ENCODE measurements around the gene P2RX7.

Gene P2RX7

DNA sequence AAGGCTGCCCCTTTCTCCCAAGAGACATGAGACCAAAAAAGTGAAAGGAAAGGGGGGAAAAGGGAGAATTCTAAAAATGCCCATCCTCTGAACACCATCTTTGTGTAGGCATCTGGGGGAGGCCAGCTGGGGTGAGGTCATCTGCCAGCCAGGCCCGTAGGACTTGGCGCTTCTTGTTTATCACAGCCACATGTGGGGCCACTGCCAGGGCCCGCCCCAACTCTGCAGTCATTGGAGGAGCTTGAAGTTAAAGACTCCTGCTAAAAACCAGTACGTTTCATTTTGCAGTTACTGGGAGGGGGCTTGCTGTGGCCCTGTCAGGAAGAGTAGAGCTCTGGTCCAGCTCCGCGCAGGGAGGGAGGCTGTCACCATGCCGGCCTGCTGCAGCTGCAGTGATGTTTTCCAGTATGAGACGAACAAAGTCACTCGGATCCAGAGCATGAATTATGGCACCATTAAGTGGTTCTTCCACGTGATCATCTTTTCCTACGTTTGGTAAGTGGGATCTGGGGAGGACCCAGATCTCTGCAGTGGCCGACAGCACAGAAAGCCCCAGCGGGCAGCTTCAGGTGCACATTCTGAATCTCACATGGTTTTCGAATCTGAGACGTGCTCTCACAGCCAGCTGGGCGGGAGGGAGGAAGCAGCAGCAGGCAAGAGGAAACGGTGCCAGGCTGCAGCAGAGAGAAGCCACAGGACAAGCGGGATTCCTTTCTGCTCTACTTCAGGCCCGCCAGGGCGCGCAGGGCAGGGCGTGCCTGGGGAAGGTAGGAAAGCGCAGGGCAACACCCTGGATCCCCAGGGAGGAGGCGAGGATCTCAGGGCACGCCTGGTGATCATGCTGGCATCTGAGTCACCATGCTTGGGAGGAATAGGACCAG is at the start of gene P2RX7:
TSS of gene P2RX7 (plus strand) at position 276 of the 881 bp plus-strand sequence. CDS start at position 371, 95 bp downstream.
- no peak for DNase-seq (ENCODE audit: low read depth in 2 of 2)

DNA sequence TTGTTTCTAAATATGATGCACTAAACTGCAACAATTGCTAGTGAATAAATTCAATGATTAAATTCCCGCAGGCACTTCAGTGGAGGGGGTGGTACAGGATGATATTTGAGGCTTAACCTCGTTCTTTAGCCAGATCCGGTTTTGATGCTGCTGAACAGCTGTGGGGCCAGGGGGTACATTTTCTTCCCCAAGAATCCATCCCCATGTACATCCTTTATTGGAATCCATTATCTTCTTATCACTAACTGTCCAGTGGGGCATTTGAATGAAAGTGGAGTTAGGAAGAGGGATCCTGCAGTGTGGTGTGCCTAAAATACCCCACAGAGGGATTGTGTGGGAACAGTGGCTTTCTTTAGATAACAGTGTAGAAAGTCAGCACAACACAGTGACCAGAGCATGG is 48.4 kb upstream of the P2RX7 start:
- no peak for DNase-seq (ENCODE audit: low read depth in 2 of 2)

DNA sequence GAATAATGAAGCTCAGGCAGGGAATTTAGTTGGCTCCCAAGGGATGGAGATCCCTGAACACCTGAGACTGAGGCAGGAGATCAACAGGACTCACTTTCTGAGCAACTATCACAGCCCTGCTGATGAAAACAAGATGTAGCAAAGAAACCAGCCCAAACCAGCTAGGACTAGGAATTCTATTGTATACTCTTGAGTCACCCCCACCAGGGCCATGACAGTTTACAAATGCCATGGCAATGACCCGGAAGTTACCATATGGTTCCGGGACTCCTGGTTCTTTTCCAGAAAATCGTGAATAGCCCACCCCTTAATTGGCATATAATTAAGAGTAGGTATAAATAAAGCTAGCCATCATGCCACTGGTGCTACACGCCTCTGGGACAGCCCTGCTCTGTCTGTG is 47.6 kb upstream of the P2RX7 start:
- DNase-seq (ENCODE audit: low read depth in 2 of 2), result no peak

DNA sequence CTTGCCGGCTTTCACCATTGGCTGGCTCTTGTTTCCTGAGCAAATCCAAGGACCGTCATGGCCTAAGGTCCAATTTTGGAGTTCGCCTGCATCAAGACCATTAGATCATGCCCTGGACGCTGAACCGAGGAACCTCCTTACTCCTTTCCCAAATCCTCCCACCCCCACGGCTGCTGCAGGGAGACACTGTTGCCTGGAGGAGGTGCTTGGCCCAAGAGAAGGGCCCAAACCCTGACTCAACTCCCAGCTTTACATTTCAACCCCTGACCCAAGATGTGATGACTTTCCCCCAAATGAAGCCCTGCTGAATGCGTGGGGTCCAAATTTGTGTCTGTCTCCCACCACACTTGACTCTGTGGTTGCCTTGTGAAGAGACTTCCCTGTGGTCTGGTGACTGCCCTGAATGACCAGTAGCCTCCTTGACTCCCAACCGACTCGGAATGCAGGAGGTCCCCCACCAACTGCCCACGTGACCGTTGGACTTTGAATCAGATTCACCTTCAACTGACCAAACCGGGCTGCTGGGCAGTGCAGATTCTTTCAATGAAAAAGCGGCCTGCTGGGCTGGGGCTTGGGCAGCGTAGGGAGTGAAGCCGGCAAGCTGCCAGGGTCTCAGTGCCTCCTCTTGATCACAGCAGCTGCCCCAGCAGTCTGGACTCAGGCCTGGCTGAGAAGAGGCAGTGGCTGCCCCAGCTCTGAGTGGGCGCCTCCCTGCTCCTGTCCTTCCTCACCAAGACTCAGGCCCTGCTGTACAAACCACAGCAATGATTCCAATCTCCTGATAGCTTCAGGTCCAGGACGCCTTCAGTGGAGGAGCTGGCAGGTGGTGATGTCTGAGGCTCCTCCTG is 46.9 kb upstream of the P2RX7 start:
- no peak for DNase-seq (ENCODE audit: low read depth in 2 of 2)

DNA sequence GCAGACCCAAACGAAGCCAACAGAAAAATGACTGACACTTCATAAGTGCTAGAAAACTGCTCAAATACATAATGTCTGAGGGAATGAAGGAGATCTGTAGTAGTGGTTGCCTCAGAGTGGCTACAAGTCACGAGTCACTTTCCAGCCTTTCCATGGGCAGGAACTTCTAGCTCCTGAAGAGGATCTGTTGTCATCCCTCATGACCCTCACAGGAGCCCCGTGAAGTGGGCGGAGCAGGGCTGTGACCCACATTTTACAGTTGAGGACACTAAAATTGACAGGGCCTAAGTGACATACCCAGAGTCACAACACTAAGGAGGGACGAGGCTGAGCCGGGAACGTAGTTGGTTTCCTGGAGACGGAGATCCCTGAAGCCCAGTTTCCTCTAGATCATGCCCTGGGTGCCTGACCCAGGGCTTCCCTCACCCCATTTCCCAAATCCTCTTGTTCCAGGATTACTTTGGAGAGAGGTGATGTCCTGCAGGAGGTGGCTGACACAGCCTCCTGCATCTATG is 45.8 kb upstream of the P2RX7 start:
- DNase-seq (ENCODE audit: low read depth in 2 of 2), result no peak

DNA sequence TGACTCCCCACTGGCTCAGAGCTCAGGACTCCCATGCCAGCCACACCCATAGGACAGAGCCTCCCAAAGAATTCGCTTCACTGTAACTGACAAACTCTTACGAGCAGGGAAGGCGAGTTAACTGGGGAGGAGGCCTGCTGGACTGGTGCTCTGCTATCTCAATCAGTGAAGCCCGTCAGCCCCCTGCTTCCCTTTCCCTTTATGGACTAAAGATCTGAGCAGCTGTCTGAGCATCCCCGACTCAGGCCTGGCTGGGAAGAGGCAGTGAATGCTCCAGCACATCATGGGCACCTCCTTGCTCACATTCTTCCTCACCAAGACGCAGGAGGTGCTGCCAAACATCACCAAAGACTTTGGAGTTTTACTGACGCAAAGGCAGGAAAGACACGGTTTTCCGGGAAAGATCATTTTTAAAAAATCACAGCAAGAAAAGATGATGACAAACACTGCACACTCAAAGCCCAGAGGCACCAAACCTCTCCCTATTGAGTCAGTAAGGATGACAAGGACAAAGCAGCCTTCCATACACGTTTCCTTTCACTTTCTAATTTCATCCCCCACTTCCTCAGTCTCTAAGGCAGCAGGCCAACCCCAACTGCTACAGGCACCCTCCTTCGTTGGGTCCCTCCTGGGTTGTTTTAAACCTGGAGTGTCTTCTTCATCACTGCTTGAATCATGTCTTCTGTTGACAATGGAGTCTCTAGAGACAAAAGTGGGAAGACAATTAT is 45.0 kb upstream of the P2RX7 start:
- DNase-seq (ENCODE audit: low read depth in 2 of 2), result no peak

DNA sequence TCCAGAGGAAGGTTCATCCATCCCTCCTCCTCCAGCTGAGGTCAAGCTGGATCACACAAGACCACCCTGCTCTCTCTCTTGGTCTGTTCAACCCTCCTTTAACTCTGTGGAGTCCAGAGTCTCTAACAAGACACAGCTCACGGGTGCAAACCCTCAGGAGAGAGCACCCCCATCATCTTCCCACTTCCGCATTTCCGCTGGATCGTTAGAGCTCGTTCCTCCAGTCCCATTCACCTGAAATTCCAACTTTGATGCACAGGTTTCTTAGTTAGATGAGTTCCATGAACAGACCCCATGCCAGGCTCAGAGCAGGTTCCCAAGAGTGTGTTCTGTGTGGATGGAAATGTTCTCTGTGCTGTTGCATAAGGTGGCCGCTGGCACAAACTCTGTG is 44.5 kb upstream of the P2RX7 start:
- DNase-seq (ENCODE audit: low read depth in 2 of 2), result no peak

DNA sequence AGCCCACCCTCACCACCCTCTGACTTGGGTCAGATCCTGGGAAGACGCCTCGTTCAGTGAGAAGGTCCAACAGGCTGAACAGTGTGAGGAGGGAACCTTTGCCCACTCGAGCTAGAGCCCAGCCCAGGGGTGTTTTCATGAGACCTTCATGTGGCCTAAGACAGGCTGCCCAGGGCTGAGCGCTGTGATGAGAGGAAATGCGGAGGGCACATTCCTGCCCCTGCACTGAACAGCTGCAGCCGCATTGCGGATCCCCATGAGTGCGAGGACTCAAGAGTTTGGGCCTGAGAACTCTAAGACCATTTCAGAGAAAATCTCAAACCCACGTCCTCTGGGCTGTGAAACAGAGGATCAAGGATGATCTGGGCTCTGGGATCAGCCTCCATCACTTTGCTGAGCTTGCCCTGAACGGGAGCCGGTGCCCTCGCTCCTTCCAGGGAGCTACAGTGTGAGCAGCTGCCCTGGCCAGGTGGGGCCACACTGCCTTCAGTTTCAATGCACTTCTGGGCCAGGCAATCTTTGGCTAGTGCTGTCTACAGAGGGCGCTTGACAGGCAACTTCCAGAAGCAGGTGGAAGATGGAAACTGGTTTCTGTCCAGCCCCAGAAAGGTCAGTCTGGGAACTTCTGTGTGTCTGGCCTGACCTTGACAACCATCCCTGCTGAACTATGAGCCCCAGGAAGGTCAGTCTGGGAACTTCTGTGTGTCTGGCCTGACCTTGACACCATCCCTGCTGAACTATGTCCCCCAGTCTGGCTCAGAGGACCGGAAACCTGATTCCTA is 43.5 kb upstream of the P2RX7 start:
- DNase-seq (ENCODE audit: low read depth in 2 of 2), result no peak

DNA sequence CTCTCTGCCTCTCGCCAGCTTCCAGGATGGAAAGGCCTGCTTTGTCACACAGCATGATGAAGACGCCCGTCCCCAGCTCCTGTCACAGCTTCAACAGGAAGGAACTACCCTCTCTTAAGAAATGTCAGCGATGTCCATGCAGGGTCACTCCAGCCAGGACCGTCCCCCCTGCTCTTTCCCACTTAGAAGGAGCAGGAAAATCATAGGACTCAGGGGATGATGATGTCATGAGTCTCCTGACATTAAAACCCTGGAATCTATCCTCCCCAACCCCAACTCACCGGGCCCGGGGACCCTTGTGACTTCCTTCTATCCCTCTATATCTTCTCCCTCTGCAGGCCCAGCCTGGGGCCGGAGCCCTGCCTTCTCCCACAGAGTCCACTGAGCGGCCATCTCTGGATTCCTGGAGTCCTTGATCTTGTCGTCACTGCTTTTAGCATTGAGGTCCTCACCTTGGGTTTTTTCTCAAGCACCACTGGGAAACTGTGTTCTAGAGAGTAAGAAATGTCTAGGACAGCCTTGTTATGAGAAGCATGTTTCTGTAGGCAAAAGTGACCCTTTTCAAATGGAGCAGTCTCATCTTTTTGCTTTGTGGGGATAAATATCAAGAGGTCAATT is 42.8 kb upstream of the P2RX7 start:
- no peak for DNase-seq (ENCODE audit: low read depth in 2 of 2)

DNA sequence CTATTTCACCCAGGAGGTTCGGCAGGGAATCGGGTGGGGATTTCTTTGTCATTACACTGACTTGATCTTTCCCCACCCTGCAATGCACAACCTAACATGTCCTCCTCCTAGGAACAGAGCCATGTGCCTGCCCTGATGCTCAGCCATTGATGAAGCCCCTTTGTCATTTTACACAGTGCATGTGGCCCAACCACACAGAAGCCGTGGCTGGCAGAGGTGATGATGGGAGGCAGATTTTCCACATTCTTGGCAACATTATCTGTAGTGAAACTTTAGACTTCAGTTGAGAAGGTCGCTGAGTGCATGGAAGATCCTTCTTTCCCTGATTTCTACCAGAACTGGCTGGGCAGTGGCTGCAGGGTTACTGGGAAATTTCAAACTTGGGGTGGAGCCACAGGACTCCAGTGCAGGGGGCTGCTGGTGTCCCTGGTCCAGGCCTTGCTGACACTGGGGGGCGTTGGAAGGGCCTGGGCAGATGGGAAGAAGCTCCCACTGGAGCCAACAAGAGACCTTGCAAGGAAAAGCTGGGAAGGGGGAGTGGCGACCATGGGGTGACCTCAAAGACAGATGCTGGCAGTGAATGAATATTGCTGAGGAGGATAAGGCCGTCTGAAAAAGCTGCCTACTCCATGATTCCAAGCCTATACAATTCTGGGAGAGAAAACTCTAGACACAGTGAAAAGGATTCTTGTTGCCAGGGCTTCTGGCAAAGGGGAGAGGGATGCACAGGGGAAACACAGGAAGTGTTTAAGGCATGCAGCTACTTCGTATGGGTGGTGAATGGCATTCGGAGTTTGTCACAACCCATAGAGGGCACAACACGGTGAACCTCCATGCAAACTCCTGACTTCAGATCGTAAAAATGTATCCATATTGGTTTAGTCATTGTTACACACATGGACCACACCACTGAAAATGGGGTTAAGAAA is 41.8 kb upstream of the P2RX7 start:
- no peak for DNase-seq (ENCODE audit: low read depth in 2 of 2)

DNA sequence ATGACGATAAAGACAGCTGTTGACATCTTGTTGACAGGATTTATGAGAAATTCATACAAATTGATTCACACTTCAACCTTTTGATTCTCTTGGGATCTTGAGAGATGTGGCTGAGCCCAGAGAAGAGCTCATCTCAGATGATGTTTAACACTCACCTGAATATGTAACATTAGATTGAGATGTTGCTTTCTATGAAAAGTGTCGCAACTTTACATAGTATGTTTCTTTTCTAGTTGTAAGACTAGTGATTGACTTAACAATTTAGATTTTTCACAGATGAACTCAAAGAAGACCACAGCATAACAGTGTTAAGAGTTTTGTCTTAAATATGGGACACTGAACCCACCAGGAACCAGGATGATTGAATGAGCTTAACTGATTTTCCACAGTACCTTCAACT is 40.6 kb upstream of the P2RX7 start:
- DNase-seq (ENCODE audit: low read depth in 2 of 2), result no peak

DNA sequence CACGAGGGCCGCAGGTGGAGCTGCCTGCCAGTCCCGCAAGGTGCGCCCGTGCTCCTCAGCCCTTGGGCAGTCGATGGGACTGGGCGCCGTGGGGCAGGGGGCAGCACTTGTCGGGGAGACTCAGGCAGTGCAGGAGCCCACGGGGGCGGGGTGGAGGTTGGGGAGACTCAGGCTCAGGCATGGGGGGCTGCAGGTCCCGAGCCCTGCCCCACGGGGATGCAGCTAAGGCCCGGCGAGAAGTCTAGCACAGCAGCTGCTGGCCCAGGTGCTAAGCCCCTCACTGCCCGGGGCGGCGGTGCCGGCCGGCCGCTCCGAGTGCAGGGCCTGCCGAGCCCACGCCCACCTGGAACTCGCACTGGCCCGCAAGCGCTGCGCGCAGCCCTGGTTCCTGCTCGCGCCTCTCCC is 39.2 kb upstream of the P2RX7 start:
- no peak for DNase-seq (ENCODE audit: low read depth in 2 of 2)

DNA sequence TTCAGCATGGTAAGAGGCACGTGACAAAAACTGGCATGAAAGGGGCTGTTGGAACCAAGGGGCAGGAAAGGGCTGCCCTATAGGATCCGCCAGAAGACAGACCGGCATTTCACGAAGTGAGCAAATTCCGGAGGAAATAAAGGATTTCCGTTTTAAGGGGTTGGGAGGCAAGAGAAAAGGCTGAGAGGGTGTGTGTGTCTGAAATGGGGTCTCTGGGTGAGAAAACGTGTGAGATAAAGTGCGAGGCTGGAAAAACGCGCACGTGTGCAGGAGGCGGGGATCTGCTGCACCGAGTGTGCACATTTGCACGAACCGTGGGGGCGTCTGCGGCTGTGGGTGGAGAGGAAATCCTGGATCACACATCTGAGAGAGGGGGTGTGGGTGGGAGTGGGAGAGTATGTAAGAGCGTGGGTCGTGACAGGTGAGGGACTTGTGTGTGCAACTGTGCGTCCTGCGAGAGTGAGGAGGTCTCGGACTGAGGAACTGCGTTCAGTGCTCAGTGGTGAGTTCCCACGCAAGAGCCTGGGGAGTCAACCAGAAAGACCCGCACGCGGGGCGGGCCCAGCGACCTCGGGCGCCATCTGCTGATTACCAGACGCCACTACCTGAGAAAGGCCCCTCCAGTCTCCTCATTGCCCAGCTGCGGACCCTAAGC is 37.0 kb upstream of the P2RX7 start:
- no peak for DNase-seq (ENCODE audit: low read depth in 2 of 2)

DNA sequence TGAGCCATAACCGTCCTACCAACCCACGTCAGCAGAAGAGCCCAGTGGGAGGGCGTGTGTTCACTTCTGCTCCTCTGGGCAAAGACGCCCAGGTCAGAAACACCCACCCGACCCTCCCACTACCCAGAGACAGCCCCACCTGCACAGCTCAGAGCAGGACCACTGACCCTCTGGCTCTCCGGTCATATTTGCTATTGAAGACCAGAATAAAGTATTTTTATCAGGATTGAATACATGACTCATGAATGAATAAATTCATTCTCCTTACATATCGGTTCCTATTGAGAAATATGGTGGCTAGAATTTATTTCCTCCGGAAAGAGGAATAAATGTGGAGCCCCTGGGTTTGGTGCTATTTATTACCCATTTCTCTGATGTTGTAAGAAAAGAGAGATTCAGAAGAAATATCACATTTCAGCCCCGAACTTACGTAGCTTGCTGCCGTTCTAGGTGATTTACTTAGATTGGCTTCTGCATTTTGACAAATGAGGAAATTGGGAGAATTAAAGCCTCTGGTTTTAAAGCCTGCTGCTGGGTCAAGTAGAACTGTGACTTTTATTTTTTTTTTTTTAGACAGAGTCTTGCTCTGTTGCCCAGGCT is 36.4 kb upstream of the P2RX7 start:
- no peak for DNase-seq (ENCODE audit: low read depth in 2 of 2)

DNA sequence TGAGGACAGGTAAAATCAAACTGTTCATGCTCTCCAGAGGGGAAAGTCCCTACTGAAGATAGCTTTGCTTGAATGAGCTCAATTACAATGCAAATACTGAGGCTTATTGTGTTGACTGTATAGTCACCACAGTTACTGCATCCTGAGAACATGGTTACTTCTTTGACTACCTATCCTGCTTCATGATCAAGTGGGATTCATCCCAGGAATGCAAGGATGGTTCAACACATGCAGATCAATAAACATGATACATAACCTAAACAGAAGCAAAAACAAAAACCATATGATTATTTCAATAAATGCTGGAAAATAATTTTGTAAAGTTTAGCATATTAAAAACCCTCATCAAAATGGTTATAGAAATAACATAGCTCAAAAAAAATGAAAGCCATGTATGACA is 32.9 kb upstream of the P2RX7 start:
- no peak for DNase-seq (ENCODE audit: low read depth in 2 of 2)

DNA sequence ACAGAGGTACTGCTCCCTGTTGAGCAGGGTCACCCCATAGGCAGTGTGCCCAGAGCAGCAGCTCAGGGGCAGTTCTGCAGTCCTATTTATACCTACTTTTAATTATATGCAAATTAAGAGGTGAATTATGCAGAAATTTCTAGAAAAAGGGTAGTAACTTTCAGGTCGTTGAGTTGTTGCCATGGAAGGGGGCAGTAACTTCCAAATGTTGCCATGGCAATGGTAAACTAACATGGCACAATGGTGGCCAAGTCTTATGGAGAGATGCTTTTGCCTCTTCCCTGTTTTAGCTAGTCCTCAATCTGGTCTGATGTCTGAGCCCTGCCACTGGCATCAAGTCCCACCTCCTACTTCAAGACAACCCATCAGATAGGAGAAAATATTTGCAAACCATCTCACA is 30.4 kb upstream of the P2RX7 start:
- DNase-seq (ENCODE audit: low read depth in 2 of 2), result no peak

DNA sequence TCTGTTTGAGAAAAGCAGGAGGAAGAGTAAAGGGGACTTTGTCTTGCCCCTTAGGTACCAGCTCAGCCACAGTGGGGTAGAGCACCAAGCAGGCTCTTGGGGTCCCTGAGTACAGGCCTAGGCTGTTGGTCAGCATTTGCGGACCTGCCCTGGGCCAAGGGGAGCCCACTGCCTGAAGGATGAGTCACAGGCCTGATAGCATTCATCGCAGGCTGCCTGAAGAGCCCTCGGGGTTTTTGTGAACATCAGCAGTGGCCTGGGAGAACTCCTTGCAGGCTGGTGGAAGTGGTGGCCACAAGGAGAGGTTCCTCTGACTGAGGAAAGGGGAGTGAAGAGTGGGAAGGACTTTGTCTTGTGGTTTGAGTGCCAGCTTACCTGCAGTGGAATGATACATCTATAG is 25.0 kb upstream of the P2RX7 start:
- DNase-seq (ENCODE audit: low read depth in 2 of 2), result no peak

DNA sequence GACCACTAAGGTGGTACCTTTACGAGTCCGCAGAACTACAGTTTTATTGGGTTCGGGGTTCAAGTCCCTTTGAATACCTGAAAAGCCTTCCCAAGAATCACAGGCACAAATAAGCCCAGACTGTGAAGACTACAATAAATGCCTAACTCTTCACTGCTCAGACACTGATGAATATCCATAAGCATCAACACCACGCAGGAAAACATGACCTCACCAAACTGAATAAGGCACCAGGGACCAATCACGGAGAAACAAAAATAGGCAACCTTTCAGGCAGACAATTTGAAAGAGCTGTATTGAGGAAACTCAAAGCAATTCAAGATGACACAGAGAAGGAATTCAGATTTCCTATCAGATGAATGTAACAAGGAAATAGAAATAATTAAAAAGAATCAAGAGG is 24.2 kb upstream of the P2RX7 start:
- no peak for DNase-seq (ENCODE audit: low read depth in 2 of 2)
